ENCODE results near the gene CCAR1. TPM values are rescaled to one million over a fixed set of nuclear protein-coding genes. Genes with fewer than 3 reads are reported as not detected.
"Not testable (repeated sequence)": the region's sequence is repeated elsewhere in the genome, so short reads cannot be mapped to it uniquely, and the experiment has no call there.

Gene CCAR1
- total RNA-seq, 2 donors from 2014 or later: 97.5 to 110 TPM

DNA sequence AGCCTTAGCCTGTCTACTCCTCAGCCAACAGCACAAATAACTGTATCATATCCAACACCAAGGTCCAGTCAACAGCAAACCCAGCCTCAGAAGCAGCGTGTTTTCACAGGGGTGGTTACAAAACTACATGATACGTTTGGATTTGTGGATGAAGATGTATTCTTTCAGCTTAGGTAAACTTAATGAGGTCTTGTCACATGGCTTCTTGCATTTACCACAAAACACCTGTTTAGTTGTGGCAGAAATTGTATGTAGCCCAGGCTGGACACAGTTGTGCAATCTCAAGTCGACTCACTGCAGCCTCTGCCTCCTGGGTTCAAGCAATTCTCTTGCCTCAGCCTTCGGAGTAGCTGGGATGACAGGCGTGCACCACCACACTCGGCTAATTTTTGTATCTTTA is 21.4 kb downstream of the CCAR1 start:
- H3K36me3 Mint-ChIP-seq: no peaks in the 10 kb centered on the region
- DNase-seq (ENCODE audit: low spot score in 2 of 2) (no peak), ATAC-seq (no peak)
- H3K9me3 Mint-ChIP-seq: no peaks in the 10 kb centered on the region
- peak overlapping the region in 1 of 2 donors; percentile 7 for H3K27ac Mint-ChIP-seq

DNA sequence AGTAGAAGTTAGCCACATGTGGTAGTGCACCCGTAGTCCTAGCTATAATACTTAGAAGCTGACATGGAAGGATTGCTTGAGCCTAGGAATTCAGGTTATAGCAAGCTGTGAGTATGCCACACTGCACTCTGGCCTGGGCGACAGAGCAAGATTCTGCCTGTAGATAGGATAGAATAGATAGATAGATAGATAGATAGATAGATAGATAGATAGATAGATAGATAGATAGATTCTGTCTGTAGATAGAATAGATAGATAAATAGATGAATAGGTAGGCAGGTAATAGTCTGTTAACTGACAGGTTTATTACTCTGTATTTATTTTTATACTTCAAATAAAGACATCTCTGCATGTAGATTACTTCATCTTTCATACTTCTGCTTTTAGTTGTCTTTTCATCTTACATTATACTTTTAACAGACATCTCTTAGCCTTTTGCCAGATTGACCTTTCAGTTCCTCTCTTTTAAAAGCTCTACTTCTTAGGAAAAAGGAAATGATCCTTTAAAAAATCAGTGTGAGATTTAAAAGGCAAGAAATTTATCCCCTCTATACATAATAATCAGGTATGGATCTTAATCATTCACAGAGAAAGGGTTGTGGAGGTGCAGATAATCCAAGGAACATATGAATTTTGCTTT is 31.8 kb downstream of the CCAR1 start:
- DNase-seq (ENCODE audit: low spot score in 2 of 2) (no peak), ATAC-seq (no peak)
- H3K27ac Mint-ChIP-seq: peak overlapping the region in 1 of 2 donors; percentile 57
- peaks cover 0 to 11% of the 10 kb centered on the region in 2 donors for H3K36me3 Mint-ChIP-seq
- no peaks in the 10 kb centered on the region for H3K9me3 Mint-ChIP-seq

DNA sequence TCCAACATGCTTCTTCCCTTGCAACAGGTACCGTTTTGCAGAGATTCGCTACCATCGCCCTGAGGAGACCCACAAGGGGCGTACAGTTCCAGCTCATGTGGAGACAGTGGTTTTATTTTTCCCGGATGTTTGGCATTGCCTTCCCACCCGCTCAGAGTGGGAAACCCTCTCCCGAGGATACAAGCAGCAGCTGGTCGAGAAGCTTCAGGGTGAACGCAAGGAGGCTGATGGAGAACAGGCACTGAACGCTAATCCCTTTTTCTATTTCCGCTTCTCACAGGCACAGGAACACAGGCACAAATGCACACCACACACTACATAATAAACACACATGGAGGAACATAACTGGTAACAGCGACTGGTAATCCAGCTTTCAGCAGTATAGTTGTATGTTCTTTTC is 35.2 kb downstream of the CCAR1 start:
- no peak for DNase-seq (ENCODE audit: low spot score in 2 of 2)
- Mint-ChIP-seq H3K36me3 (peaks cover 0 to 7% of the 10 kb centered on the region in 2 donors), H3K9me3 (no peaks in the 10 kb centered on the region)

DNA sequence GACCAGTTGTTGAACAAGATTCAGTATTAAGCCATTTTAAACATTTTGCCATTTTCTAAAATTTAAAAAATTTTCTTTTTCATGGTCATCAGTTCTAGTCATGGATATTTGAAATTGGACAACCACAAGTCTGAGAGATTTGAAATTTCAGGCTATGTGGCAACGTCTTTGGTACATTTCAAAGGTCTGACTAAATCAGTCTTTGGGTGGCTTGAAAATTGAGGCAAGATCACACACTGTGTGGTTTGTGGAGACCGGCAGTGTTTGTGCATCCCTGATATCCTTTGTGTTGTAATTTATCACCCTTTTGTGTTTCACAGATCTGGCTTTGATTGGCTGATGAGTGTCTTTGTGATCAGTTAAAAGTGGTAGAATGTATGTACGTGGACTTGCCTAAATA is 35.7 kb downstream of the CCAR1 start:
- DNase-seq (ENCODE audit: low spot score in 2 of 2): no peak
- Mint-ChIP-seq H3K27ac (no peak overlapping the region), H3K36me3 (peaks cover 0 to 7% of the 10 kb centered on the region in 2 donors), H3K9me3 (no peaks in the 10 kb centered on the region)
- no peak for ATAC-seq

More for the DNA sequence above, 35.2 kb downstream of the CCAR1 start:
- H3K27ac Mint-ChIP-seq: peak overlapping the region in 1 of 2 donors; percentile 47
- ATAC-seq: no peak

DNA sequence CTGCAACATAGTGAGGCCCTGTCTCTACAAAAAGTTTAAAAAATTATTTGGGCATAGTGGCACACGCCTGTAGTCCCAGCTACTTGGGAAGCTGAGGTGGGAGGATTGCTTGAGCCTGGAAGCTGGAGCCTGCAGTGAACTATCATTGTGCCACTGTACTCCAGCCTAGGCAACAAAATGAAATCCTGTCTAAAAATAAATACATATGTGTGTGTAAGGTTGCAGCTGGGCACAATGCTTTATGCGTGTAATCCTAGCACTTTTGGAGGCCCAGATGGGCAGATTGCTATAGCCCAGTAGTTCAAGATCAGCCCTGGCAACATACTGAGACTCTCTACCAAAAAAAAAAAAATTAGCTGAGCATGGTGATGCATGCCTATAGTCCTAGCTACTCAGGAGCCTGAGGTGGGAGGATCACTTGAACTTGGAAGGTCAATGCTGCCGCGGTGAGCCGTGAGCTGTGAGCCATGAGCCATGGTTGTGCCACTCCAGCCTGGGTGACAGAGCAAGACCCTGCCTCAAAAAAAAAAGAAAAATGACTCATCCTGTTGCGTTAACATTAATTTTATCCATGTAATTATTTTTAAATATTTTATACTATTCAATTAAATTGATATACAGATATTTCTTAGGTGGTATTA is 38.3 kb downstream of the CCAR1 start:
- ATAC-seq (no peak), DNase-seq (ENCODE audit: low spot score in 2 of 2) (no peak)
- Mint-ChIP-seq H3K27ac (no peak overlapping the region), H3K9me3 (no peaks in the 10 kb centered on the region), H3K36me3 (no peaks in the 10 kb centered on the region)

DNA sequence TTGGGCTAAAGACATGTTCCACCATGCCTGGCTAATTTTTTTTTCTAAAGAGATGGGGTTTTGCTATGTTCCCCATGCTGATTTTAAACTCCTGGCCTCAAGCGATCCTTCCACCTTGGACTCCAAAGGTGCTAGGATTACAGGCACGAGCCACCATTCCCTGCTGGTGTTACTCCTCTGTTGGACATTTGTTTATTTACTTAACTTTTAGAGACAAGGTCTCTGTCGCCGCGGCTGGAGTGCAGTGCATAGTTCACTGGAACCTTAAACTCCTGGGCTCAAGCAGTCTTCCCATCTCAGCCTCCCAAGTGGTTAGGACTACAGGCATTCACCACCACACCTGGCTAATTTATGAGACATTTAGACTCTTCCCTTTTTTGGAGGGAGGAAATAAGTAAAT is 38.9 kb downstream of the CCAR1 start:
- ATAC-seq (no peak), DNase-seq (ENCODE audit: low spot score in 2 of 2) (no peak)
- Mint-ChIP-seq H3K9me3 (no peaks in the 10 kb centered on the region), H3K27ac (no peak overlapping the region), H3K36me3 (no peaks in the 10 kb centered on the region)

DNA sequence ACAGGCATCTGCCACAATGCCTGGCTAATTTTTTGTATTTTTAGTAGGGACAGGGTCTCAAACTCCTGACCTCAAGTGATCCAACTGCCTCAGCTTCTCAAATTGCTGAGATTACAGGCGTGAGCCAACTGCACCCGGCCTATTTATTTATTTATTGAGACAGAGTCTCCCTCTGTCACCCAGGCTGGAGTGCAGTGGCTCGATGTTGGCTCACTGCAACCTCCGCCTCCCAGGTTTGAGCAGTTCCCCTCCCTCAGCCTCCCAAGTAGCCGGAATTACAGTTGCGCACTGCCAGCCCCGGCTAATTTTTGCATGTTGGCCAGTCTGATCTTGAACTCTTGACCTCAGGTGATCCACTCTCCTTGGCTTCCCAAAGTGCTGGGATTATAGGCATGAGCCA is 46.4 kb downstream of the CCAR1 start:
- not testable (repeated sequence) for H3K9me3 Mint-ChIP-seq; ATAC-seq; H3K27ac Mint-ChIP-seq; H3K36me3 Mint-ChIP-seq; DNase-seq (ENCODE audit: low spot score in 2 of 2)

DNA sequence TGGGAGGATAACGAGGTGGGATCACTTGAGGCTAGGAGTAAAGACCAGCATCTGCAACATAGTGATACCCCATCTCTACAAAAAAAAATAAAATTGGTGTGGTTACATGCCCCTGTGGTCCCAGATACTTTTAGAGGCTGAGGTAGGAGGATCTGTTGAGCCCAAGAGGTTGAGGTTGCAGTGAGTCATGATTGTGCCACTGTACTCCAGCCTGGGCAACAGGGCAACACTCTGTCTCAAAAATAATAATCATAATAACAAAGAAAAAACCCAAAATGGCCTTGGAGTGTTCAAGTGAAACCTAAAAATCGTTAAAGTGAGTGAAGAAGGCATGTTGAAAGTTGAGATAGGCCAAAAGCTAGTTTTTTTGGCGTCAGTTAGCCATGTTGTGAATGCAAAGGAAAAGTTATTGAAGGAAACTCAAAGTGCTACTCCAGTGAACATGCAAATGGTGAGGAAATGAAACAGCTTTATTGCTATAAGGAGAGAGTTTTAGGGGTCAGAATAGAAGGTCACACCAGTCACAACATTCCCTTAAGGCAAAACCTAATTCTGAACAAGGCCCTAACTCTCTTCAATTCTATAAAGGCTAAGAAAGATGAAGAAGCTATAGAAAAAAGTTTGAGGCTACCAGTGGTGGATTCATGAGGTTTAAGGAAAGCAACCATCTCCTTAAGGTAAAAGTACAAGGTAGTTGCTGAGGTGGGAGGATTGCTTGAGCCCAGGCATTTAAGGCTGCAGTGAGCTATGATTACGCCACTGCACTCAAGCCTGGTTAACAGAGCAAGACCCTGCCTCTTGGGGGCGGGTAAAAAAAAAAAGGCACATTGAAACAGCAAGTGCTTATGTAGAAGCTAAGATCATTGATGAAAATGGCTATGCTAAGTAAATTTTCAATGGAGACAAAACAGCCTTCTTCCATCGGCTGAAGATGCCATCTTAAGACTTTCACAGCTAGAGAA is 60.9 kb downstream of the CCAR1 start:
- Mint-ChIP-seq H3K27ac (peak overlapping the region in 1 of 2 donors; percentile 24), H3K36me3 (peaks cover 3 to 30% of the 10 kb centered on the region in 2 donors), H3K9me3 (no peaks in the 10 kb centered on the region)
- ATAC-seq (no peak), DNase-seq (ENCODE audit: low spot score in 2 of 2) (no peak)

DNA sequence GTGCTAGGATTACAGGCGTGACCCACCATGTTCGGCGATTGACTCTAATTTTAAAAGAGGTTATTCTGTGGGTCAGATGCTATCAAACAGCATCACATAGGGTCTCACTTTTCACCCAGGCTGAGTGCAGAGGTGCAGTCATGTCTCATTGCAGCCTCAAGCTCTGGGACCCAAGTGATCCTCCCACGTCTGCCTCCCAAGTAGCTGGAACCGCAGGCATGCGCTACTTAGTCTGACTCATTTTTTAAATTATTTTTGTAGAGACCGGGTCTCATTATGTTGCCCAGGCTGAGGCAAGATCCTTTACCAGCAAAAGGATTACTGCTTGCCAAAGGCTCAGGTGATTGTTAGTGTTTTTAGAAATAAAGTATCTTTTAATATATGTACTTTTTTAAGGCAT is 63.4 kb downstream of the CCAR1 start:
- DNase-seq (ENCODE audit: low spot score in 2 of 2): no peak
- Mint-ChIP-seq H3K9me3 (no peaks in the 10 kb centered on the region), H3K27ac (no peak overlapping the region), H3K36me3 (peaks cover 0 to 26% of the 10 kb centered on the region in 2 donors)
- ATAC-seq: no peak

DNA sequence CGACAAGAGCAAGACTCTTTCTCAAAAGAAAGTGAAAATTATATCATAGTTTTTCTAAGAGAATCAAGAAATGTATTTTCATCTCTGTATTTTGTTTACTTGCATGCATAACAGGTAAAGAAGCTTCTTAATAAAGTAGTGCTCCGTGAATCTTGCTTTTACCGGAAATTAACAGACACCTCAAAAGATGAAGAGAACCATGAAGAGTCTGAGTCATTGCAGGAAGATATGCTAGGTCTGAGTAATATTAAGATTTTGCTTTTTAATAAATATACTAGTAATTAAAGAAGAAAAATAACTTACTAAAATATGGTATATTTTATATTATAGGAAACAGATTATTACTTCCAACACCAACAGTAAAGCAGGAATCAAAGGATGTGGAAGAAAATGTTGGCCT is 66.8 kb downstream of the CCAR1 start:
- no peaks in the 10 kb centered on the region for H3K9me3 Mint-ChIP-seq

DNA sequence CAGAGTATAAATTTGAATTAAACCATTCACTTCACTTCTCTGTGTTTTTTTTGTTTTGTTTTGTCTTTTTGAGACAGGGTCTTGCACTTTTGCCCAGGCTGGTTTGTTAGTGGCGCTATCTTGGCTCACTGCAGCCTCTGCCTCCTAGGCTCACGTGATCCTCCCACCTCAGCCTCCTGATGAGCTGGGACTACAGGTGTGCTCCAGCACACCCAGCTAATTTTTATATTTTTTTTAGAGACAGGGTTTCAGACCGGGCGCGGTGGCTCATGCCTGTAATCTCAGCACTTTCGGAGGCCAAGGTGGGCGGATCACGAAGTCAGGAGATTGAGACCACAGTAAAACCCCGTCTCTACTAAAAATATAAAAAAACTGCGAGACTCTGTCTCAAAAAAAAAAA is 69.4 kb downstream of the CCAR1 start:
- DNase-seq (ENCODE audit: low spot score in 2 of 2) (no peak), ATAC-seq (no peak)
- H3K27ac Mint-ChIP-seq: no peak overlapping the region
- peaks cover 0 to 13% of the 10 kb centered on the region in 2 donors for H3K36me3 Mint-ChIP-seq
- no peaks in the 10 kb centered on the region for H3K9me3 Mint-ChIP-seq

More for the DNA sequence above, 66.8 kb downstream of the CCAR1 start:
- H3K36me3 Mint-ChIP-seq: peaks cover 0 to 15% of the 10 kb centered on the region in 2 donors
- ATAC-seq: peak in 1 of 2 donors; percentile 32
- no peak for DNase-seq (ENCODE audit: low spot score in 2 of 2)
- peak overlapping the region in 1 of 2 donors; percentile 60 for H3K27ac Mint-ChIP-seq

DNA sequence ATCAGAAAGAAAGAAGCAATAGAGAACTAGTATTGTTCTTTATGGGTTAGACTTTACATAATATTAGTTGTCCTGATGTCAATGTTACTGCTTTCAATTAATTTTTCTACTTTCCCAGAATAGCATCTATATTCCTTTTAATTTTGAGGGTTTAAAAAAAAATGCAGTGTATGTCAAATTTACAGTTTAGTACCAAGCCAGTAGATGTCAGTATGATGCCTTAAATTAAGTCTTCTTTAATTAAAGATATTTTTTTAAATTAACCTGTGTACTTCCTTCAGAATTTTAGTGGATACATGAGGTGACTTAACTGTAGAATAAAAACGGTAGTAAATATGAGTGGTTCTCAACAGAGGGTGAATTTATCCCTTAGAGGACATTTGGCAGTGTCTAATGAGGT is 71.1 kb downstream of the CCAR1 start:
- Mint-ChIP-seq H3K27ac (no peak overlapping the region), H3K36me3 (peaks cover 0 to 7% of the 10 kb centered on the region in 2 donors), H3K9me3 (no peaks in the 10 kb centered on the region)
- DNase-seq (ENCODE audit: low spot score in 2 of 2) (no peak), ATAC-seq (no peak)

DNA sequence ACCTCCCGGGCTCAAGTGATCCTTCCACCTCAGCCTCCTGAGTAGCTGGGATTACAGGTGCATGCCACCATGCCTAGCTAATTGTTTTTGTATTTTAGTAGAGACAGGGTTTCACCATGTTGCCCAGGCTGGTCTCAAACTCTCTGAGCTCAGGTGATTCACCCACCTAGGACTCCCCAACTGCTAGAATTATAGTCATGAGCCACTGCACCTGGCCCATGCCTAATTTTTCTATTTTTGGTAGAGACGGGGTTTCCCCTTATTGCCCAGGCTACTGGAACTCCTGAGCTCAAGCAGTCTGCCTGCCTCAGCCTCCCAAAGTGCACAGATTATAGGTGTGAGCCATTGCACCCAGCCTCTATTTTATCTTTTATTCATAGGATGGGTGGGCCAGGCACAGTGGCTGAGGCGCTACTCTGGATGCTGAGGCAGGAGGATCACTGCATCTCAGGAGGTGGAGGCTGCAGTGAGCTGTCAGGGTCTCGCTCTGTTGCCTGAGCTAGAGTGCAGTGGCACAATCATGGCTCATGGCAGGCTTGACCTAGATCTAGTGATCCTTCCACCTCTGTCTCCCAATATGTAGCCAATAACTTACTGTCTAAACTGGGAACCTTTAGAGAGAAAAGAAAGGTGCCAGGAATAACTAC is 75.0 kb downstream of the CCAR1 start:
- ATAC-seq: no peak
- no peak overlapping the region for H3K27ac Mint-ChIP-seq
- no peak for DNase-seq (ENCODE audit: low spot score in 2 of 2)
- no peaks in the 10 kb centered on the region for H3K9me3 Mint-ChIP-seq
- H3K36me3 Mint-ChIP-seq: no peaks in the 10 kb centered on the region

DNA sequence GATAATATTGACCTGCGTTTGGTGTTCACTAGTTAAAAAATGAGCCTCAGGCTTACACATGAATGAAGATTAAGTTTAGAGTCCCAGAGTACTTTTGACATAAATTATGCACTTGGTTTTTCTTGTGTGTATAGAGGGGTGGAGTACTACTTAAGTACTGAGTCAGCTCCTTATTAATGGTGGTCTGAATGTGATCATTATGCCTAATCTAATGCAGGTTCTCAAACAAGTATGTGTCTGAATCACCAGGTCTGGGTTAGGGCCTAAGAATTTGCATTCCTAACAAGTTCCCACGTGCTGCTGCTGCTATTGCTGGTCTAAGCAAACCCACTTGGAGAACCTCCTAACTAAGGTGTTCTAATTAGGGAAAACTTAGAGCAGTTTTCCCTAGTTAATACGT is 75.6 kb downstream of the CCAR1 start:
- ATAC-seq: no peak
- Mint-ChIP-seq H3K9me3 (no peaks in the 10 kb centered on the region), H3K36me3 (no peaks in the 10 kb centered on the region), H3K27ac (no peak overlapping the region)
- no peak for DNase-seq (ENCODE audit: low spot score in 2 of 2)

DNA sequence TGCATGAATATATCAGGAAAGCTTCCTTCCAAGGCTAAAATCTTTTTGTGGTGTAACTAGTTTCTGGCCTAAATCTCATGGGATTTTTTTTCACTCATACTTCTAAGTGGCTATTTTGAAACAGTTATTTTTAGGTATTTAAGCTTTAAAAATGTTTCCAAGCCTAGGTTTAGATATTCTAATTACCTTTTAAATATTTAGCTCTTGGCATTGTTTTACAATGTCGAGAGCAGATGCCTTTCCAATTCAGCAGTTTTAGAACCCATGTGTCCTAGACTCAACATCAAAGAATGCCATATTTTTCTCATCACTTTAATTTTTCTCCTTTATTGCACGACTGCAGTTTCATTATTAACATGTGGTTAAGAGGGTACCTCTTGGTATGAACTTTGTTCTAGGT is 79.2 kb downstream of the CCAR1 start:
- DNase-seq (ENCODE audit: low spot score in 2 of 2) (no peak), ATAC-seq (no peak)
- no peak overlapping the region for H3K27ac Mint-ChIP-seq
- no peaks in the 10 kb centered on the region for H3K36me3 Mint-ChIP-seq
- no peaks in the 10 kb centered on the region for H3K9me3 Mint-ChIP-seq

DNA sequence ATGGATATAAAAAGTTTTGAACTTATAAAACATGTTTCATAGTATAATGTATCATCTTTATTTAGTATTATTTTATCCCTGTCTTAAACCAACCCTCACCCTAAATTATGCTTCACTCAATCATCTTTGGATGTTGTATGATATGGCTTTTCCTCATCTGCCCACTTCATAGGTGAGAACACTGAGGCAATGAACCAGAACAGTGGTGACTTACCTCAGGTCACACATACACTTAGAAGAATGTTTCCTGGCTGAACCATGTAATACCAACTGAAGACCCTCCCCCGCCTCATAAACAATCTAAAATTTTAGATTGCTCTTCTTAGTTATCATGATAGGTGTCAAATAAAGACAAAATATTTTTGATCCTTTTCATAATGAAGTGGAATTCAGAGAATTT is 83.7 kb downstream of the CCAR1 start:
- H3K9me3 Mint-ChIP-seq: no peaks in the 10 kb centered on the region
- ATAC-seq: no peak

DNA sequence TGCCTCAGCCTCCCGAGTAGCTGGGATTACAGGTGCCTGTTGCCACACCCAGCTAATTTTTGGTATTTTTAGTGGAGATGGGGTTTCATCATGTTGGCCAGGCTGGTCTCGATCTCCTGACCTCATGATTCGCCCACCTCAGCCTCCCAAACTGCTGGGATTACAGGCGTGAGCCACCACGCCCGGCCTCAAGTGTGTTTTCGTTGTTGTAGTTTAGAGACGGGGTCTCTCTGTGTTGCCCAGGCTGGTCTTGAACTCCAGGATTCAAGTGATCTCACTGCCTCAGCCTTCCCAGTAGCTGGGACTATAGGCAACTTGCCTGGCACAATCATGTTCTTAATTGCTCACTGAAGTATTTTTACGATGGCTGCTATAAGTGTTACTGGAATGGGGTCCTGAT is 89.8 kb downstream of the CCAR1 start:
- not testable (repeated sequence) for DNase-seq (ENCODE audit: low spot score in 2 of 2); H3K9me3 Mint-ChIP-seq; H3K36me3 Mint-ChIP-seq; H3K27ac Mint-ChIP-seq; ATAC-seq

More for the DNA sequence above, 83.7 kb downstream of the CCAR1 start:
- H3K27ac Mint-ChIP-seq: no peak overlapping the region
- DNase-seq (ENCODE audit: low spot score in 2 of 2): no peak
- H3K36me3 Mint-ChIP-seq: no peaks in the 10 kb centered on the region
